DOHH2 (cell line): ENCODE results near the gene NCKAP5.

Source experiments
- H3F3A ChIP-seq: fragments of 200-600 bp; sonication (generic), shearing (Covaris generic); 2 replicates; pipeline ENCODE4 v1.6.0; 2016; ENCODE audit warnings: antibody characterized with exemption, mild to moderate bottlenecking; ENCODE audit not compliant: control insufficient read depth, insufficient read depth
- H3K27ac ChIP-seq: fragments of 200-600 bp; sonication (generic); 2 replicates; pipeline ENCODE4 v1.5.1; 2014; ENCODE audit warnings: low read depth, mild to moderate bottlenecking, low read length, moderate library complexity
- H3K27me3 ChIP-seq: fragments of 200-600 bp; sonication (generic); 2 replicates; pipeline ENCODE4 v1.6.1; 2014; ENCODE audit warnings: mild to moderate bottlenecking, low read length, mixed read lengths; ENCODE audit not compliant: control insufficient read depth
- H3K36me3 ChIP-seq: fragments of 200-600 bp; sonication (generic); 2 replicates; pipeline ENCODE4 v1.6.1; 2014; ENCODE audit warnings: mild to moderate bottlenecking, low read length, moderate library complexity, mixed read lengths; ENCODE audit not compliant: control insufficient read depth
- H3K4me1 ChIP-seq: fragments of 200-600 bp; sonication (generic); 2 replicates; pipeline ENCODE4 v1.6.1; 2014; ENCODE audit warnings: mild to moderate bottlenecking, low read length, mixed read lengths; ENCODE audit not compliant: control insufficient read depth
- H3K4me2 ChIP-seq: fragments of 200-600 bp; sonication (generic); 2 replicates; pipeline ENCODE4 v1.6.0; 2014; ENCODE audit warnings: mild to moderate bottlenecking, low read length, moderate library complexity
- H3K4me3 ChIP-seq: fragments of 200-600 bp; sonication (generic); 2 replicates; pipeline ENCODE4 v1.5.1; 2014; ENCODE audit warnings: mild to moderate bottlenecking, low read length, mixed read lengths
- H3K79me2 ChIP-seq: fragments of 200-600 bp; sonication (generic); 2 replicates; pipeline ENCODE4 v1.6.1; 2014; ENCODE audit warnings: mild to moderate bottlenecking, low read length, mixed read lengths; ENCODE audit not compliant: control insufficient read depth
- H3K9me2 ChIP-seq: fragments of 200-600 bp; sonication (generic); replicated peaks from 2 replicates; pipeline ENCODE4 v1.6.1; 2014; ENCODE audit warnings: mild to moderate bottlenecking, low read length, mixed read lengths; ENCODE audit not compliant: control insufficient read depth
- H3K9me3 ChIP-seq: fragments of 200-600 bp; sonication (generic); 2 replicates; pipeline ENCODE4 v1.6.1; 2014; ENCODE audit warnings: antibody characterized with exemption, low read length, mixed read lengths; ENCODE audit not compliant: control insufficient read depth, insufficient read depth
- H4K20me1 ChIP-seq: fragments of 200-600 bp; sonication (generic); 2 replicates; pipeline ENCODE4 v1.6.0; 2014; ENCODE audit warnings: low read depth, mild to moderate bottlenecking, antibody characterized with exemption, low read length, moderate library complexity; ENCODE audit not compliant: control insufficient read depth, insufficient read depth
- CTCF ChIP-seq: fragments of 200-600 bp; sonication (generic); IDR thresholded peaks from one replicate; pipeline ENCODE4 v1.5.1; 2014; ENCODE audit warnings: antibody characterized with exemption, mild to moderate bottlenecking, low read depth, low read length; ENCODE audit not compliant: poor library complexity, severe bottlenecking
- EZH2phosphoT487 ChIP-seq: fragments of 200-600 bp; sonication (generic); IDR thresholded peaks from 2 replicates; pipeline ENCODE4 v1.6.1; 2017; ENCODE audit warnings: borderline replicate concordance, mild to moderate bottlenecking, antibody characterized with exemption, low read length, moderate library complexity, mixed read lengths

The NCKAP5 gene

GRCh38 chr2:133502678-133503077 lies 65.6 kb downstream of the NCKAP5 start:
- Histone ChIP-seq H3K4me1 (no peaks in the 10 kb centered on the region), H3K9me3 (no peaks in the 10 kb centered on the region), H3K9me2 (no peaks in the 10 kb centered on the region), H3K27me3 (peaks cover 4% of the 10 kb centered on the region; the same call in 1 of the 2 replicates), H3K36me3 (no peaks in the 10 kb centered on the region), H3K27ac (no peak overlapping the region), H3K79me2 (no peaks in the 10 kb centered on the region), H3F3A (no peaks in the 10 kb centered on the region), H4K20me1 (no peaks in the 10 kb centered on the region), H3K4me2 (no peak overlapping the region), H3K4me3 (no peak overlapping the region)
- TF ChIP-seq CTCF = no peak
- no peak for TF ChIP-seq EZH2phosphoT487

GRCh38 chr2:133500917-133501316 lies 67.3 kb downstream of the NCKAP5 start:
- TF ChIP-seq EZH2phosphoT487 (no peak), CTCF (no peak)
- Histone ChIP-seq H3K79me2 (no peaks in the 10 kb centered on the region), H3K27ac (no peak overlapping the region), H3K27me3 (peaks cover 4% of the 10 kb centered on the region; the same call in 1 of the 2 replicates), H3K4me2 (no peak overlapping the region), H4K20me1 (no peaks in the 10 kb centered on the region), H3K9me3 (no peaks in the 10 kb centered on the region), H3K36me3 (no peaks in the 10 kb centered on the region), H3K4me1 (no peaks in the 10 kb centered on the region), H3K4me3 (no peak overlapping the region), H3K9me2 (no peaks in the 10 kb centered on the region), H3F3A (no peaks in the 10 kb centered on the region)

GRCh38 chr2:133498662-133499585 lies 69.3 kb downstream of the NCKAP5 start:
- no peaks in the 10 kb centered on the region for H3K9me2 ChIP-seq
- H3K4me3 ChIP-seq = no peak overlapping the region
- no peaks in the 10 kb centered on the region for H3F3A ChIP-seq
- no peak overlapping the region for H3K27ac ChIP-seq
- H3K36me3 ChIP-seq = no peaks in the 10 kb centered on the region
- TF ChIP-seq CTCF = no peak
- peaks cover 4% of the 10 kb centered on the region; the same call in 1 of the 2 replicates for H3K27me3 ChIP-seq
- no peaks in the 10 kb centered on the region for H3K79me2 ChIP-seq
- H3K4me1 ChIP-seq = no peaks in the 10 kb centered on the region
- no peaks in the 10 kb centered on the region for H4K20me1 ChIP-seq
- H3K4me2 ChIP-seq = no peak overlapping the region
- no peaks in the 10 kb centered on the region for H3K9me3 ChIP-seq
